ENCODE results near the gene ZNF22.

ZNF22 gene

DNA sequence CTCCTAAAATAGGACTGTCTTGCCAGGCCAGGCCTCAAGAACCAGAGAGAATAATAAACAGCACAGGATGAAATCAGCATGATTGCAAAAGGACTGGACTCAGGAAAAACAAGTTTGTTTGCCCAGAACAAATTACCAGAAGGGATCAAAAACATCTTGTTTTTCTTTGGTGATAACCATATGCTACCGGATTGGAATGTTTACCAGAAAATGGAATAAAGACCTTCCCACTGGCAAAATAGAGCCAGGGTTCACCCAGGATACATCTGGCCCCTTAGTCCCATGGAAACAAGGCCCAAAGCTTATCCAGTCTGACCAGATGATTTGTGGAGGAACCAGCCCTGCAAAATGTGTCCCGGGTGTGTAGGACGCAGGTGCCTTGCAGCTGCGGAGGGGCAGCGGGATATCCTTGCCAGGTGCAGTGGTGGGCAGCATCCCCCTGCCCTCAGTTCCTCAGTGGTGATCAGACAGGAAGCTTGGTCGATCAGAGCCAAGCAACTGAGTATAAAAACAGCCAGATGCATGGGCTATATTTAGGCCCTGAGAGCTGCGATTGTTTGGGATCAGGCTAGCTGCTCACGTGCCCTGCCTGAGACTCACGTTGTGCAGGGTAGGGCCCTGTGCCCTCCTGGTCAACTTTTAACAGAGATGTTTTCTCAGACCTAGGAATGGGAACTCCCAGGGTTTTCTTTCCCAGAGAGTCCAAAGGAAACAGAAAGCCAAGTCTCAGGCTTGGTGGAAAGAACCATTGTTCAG is 4.6 kb upstream of the ZNF22 start:
- TF ChIP-seq Cebpa-rat (IDR thresholded peaks at IDR 0.05) = no peak
- Histone ChIP-seq H3K36me3 (peaks cover 0 to 44% (median 26%) of the 10 kb centered on the region in 11 experiments; a peak in 12 of 22 replicates), H3K4me2 (peak overlapping the region; percentile 60 to 95 (median 86)), H3K27ac (peak overlapping the region; percentile 25 to 98 (median 85); a peak in 20 of 22 replicates), H3K4me1 (peaks cover 91 to 95% (median 93%) of the 10 kb centered on the region in 10 experiments), H4K20me1 (peaks cover 0 to 53% (median 0%) of the 10 kb centered on the region in 11 experiments; a peak in 8 of 22 replicates), H3K4me3 (no peak overlapping the region; a peak in 1 of 20 replicates), H3K9me3 (replicated peaks in 1 of 11) (no peaks in the 10 kb centered on the region; a peak in 3 of 22 replicates), H3K27me3 (no peaks in the 10 kb centered on the region), H3K9ac (peak overlapping the region in 10 of 11 experiments; percentile 34 to 76 (median 64); a peak in 18 of 22 replicates)

DNA sequence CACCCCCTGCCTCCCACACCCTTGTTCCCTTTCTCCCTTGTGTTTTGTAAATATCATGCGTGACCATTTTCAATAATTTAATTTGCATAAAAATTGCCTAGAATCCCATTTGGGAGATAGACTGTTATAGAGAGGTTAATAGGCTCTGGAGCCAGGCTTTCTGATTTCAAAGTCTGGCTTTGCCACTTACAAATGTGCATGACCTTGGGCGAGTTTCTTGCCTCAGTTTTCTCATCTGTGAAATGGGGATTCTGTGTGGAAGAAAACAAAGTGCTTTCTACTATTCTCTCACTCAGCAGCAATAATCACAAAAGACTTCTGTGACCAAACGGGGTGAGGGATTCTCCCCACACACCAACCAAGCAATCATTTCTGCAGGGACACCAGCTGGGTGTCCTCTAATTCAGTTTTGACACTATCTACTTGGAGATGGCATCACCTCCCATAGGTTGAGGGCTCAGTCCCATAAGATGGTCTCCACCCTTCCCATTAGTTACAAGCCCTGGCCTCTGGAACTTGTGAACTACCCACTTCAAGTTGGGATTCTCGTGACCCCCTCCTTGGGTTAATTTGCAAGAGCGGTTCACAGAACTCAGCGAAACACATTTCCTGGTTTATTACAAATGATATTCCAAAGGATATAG is 3.5 kb upstream of the ZNF22 start:
- peaks cover 0 to 42% (median 0%) of the 10 kb centered on the region in 11 experiments; a peak in 9 of 22 replicates for H4K20me1 ChIP-seq
- peaks cover under 1 to 33% (median 19%) of the 10 kb centered on the region in 11 experiments; a peak in 21 of 22 replicates for H3K36me3 ChIP-seq
- no peaks in the 10 kb centered on the region for H3K27me3 ChIP-seq
- peak overlapping the region in 10 of 11 experiments; percentile 43 to 98 (median 90); a peak in 20 of 22 replicates for H3K27ac ChIP-seq
- H3K4me3 ChIP-seq = no peak overlapping the region; a peak in 1 of 20 replicates
- peaks cover 82 to 91% (median 87%) of the 10 kb centered on the region in 10 experiments for H3K4me1 ChIP-seq
- peaks cover 0 to 10% (median 6%) of the 10 kb centered on the region in 11 experiments; a peak in 17 of 22 replicates for H3K9me3 ChIP-seq (replicated peaks in 1 of 11)
- peak overlapping the region; percentile 60 to 95 (median 86); a peak in 21 of 22 replicates for H3K4me2 ChIP-seq
- H3K9ac ChIP-seq = peak overlapping the region in 10 of 11 experiments; percentile 34 to 76 (median 64); a peak in 16 of 22 replicates
- no peak for TF ChIP-seq Cebpa-rat (IDR thresholded peaks at IDR 0.05)

GRCh38 chr10:44998146-44998631 is 2.5 kb upstream of the ZNF22 start:
- peaks cover 10 to 33% (median 22%) of the 10 kb centered on the region in 11 experiments for H3K36me3 ChIP-seq
- peaks cover 0 to 32% (median 0%) of the 10 kb centered on the region in 11 experiments; a peak in 11 of 22 replicates for H4K20me1 ChIP-seq
- peak overlapping the region in 8 of 11 experiments; percentile 28 to 98 (median 96); a peak in 15 of 22 replicates for H3K27ac ChIP-seq
- TF ChIP-seq Cebpa-rat (IDR thresholded peaks at IDR 0.05) = peak in 3 of 11 experiments; percentile 11 to 59 (median 29); a peak in 1 of 22 replicates
- peaks cover 7 to 19% (median 16%) of the 10 kb centered on the region in 11 experiments for H3K9me3 ChIP-seq (replicated peaks in 1 of 11)
- no peaks in the 10 kb centered on the region for H3K27me3 ChIP-seq
- H3K9ac ChIP-seq = peak overlapping the region in 1 of 11 experiments; percentile 13; a peak in 4 of 22 replicates
- H3K4me1 ChIP-seq = peaks cover 73 to 85% (median 80%) of the 10 kb centered on the region in 10 experiments
- peak overlapping the region; percentile 80 to 95 (median 88) for H3K4me2 ChIP-seq
- H3K4me3 ChIP-seq = no peak overlapping the region

GRCh38 chr10:45000138-45000751 is 478 bp upstream of the ZNF22 start:
- Histone ChIP-seq H3K9me3 (replicated peaks in 1 of 11) (peaks cover 26 to 40% (median 34%) of the 10 kb centered on the region in 11 experiments), H3K27ac (peak overlapping the region; percentile 94 to 99 (median 97)), H3K4me3 (peak overlapping the region; percentile 55 to 79 (median 72)), H3K4me1 (peaks cover 56 to 70% (median 66%) of the 10 kb centered on the region in 10 experiments), H3K27me3 (no peaks in the 10 kb centered on the region), H4K20me1 (peaks cover 0 to 11% (median 7%) of the 10 kb centered on the region in 11 experiments; a peak in 16 of 22 replicates), H3K36me3 (peaks cover 23 to 35% (median 32%) of the 10 kb centered on the region in 11 experiments), H3K4me2 (peak overlapping the region; percentile 80 to 95 (median 88)), H3K9ac (peak overlapping the region; percentile 90 to 98 (median 96))
- TF ChIP-seq Cebpa-rat (IDR thresholded peaks at IDR 0.05) = peak in 2 of 11 experiments; percentile 16 to 68; a peak in 2 of 22 replicates

- peaks cover 0 to 24% (median 17%) of the 10 kb centered on the region in 11 experiments; a peak in 13 of 22 replicates for H4K20me1 ChIP-seq
Measured at GRCh38 chr10:45001381-45002148, 842 bp downstream of the ZNF22 start.

GRCh38 chr10:45003432-45004000 is 2.8 kb downstream of the ZNF22 start:
- Histone ChIP-seq H3K4me2 (peak overlapping the region in 8 of 11 experiments; percentile 2 to 39 (median 28); a peak in 10 of 22 replicates), H3K27ac (no peak overlapping the region; a peak in 1 of 22 replicates), H3K9ac (no peak overlapping the region), H3K4me1 (peaks cover 27 to 59% (median 51%) of the 10 kb centered on the region in 10 experiments), H3K4me3 (peak overlapping the region in 8 of 10 experiments; percentile 28 to 79 (median 64); a peak in 14 of 20 replicates), H3K27me3 (no peaks in the 10 kb centered on the region), H4K20me1 (peaks cover 0 to 32% (median 17%) of the 10 kb centered on the region in 11 experiments; a peak in 12 of 22 replicates), H3K36me3 (peaks cover 23 to 44% (median 40%) of the 10 kb centered on the region in 11 experiments), H3K9me3 (replicated peaks in 1 of 11) (peaks cover 26 to 42% (median 36%) of the 10 kb centered on the region in 11 experiments)
- TF ChIP-seq Cebpa-rat (IDR thresholded peaks at IDR 0.05) = no peak

More at GRCh38 chr10:45001381-45002148, 842 bp downstream of the ZNF22 start:
- Histone ChIP-seq H3K27ac (peak overlapping the region; percentile 94 to 99 (median 97)), H3K9me3 (replicated peaks in 1 of 11) (peaks cover 26 to 42% (median 36%) of the 10 kb centered on the region in 11 experiments), H3K4me1 (peaks cover 43 to 68% (median 62%) of the 10 kb centered on the region in 10 experiments), H3K9ac (peak overlapping the region; percentile 90 to 98 (median 96)), H3K36me3 (peaks cover 23 to 44% (median 40%) of the 10 kb centered on the region in 11 experiments), H3K4me2 (peak overlapping the region; percentile 80 to 95 (median 88)), H3K27me3 (no peaks in the 10 kb centered on the region), H3K4me3 (peak overlapping the region; percentile 55 to 79 (median 72))
- TF ChIP-seq Cebpa-rat (IDR thresholded peaks at IDR 0.05) = no peak

DNA sequence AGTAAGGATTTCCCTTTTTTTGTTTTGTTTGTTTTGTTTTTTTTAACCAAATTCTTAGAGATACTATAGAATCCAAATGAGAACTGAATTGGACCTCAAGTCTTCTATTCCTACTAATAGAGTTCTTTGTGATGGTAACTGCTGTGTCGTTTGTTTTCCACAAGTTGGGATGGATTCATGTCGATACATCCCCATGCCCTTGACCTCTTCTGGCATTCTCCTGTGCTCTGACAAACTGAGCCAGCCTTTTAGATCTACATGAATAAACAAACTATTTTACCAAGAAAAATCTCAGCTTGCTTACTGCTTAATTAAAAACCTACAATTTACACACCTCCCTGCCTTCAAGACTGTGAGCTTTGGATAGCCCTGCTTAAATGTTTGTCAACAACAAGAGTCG is 3.9 kb downstream of the ZNF22 start:
- Histone ChIP-seq H3K4me1 (peaks cover 16 to 48% (median 39%) of the 10 kb centered on the region in 10 experiments), H3K9me3 (replicated peaks in 1 of 11) (peaks cover 26 to 42% (median 36%) of the 10 kb centered on the region in 11 experiments), H3K4me2 (no peak overlapping the region)

More for the DNA sequence above, 3.9 kb downstream of the ZNF22 start:
- H4K20me1 ChIP-seq = peaks cover 0 to 32% (median 17%) of the 10 kb centered on the region in 11 experiments; a peak in 12 of 22 replicates
- no peak overlapping the region for H3K9ac ChIP-seq
- H3K36me3 ChIP-seq = peaks cover 23 to 44% (median 40%) of the 10 kb centered on the region in 11 experiments
- no peak overlapping the region for H3K4me3 ChIP-seq
- TF ChIP-seq Cebpa-rat (IDR thresholded peaks at IDR 0.05) = no peak
- no peaks in the 10 kb centered on the region for H3K27me3 ChIP-seq
- H3K27ac ChIP-seq = no peak overlapping the region

All from BLaER1 treated with 17β-estradiol and CSF1 and Interleukin-3, amounts not matched to agents 10 nM and 100 nM (cell line).